H1 (cell line): Measurements from ENCODE around the gene ZFP30. TPM values are rescaled to one million over a fixed set of nuclear protein-coding genes. Genes with fewer than 3 reads are reported as not detected.
A peak's percentile ranks its signal among the peaks of the same experiment; 100 is the strongest.

Experiments used
- CTCF ChIA-PET: fragments of 300-600 bp; sonication (Branson Sonifier 250); formaldehyde crosslinking; loops from one replicate; lab custom pipeline; 2021; ENCODE audit not compliant: partially characterized antibody; lab: Charles Lee
- POLR2A ChIA-PET: fragments of 300-600 bp; sonication (Branson Sonifier 250); formaldehyde crosslinking; loops from one replicate; lab custom pipeline; 2021; ENCODE audit warnings: inconsistent platforms; ENCODE audit not compliant: partially characterized antibody; lab: Charles Lee
- DNase-seq, 2 experiments: peaks; one replicate each; pipeline versions ENCODE4 v3.0.0 to v3.0.0-alpha.2; 2010 to 2022; ENCODE audit warnings: low spot score in 2 of 2, low read depth in 1 of 2, mixed read lengths in 1 of 2
- FAIRE-seq: peaks from 2 replicates; lab custom pipeline; 2011; peaks lifted over from hg19 to GRCh38; lab: Jason Lieb, UNC
- H2AFZ ChIP-seq: 2 replicates; pipeline ENCODE4 v1.8.1; 2012; ENCODE audit warnings: low read length, inconsistent platforms
- H2AK5ac ChIP-seq: 2 replicates; pipeline ENCODE4 v1.6.1; 2013; ENCODE audit warnings: low read depth, low read length
- H2BK120ac ChIP-seq: replicated peaks from 2 replicates; pipeline ENCODE3; 2013; ENCODE audit warnings: low read depth, low read length, inconsistent platforms
- H2BK12ac ChIP-seq: 2 replicates; pipeline ENCODE4 v1.6.1; 2013; ENCODE audit warnings: low read depth, low read length
- H2BK15ac ChIP-seq: 2 replicates; pipeline ENCODE4 v1.6.1; 2013; ENCODE audit warnings: low read length
- H2BK20ac ChIP-seq: 2 replicates; pipeline ENCODE4 v1.6.1; 2013; ENCODE audit warnings: low read length
- H2BK5ac ChIP-seq: 2 replicates; pipeline ENCODE4 v1.6.1; 2013; ENCODE audit warnings: low read depth, low read length
- H3K14ac ChIP-seq: 2 replicates; pipeline ENCODE4 v1.6.1; 2013; ENCODE audit warnings: inconsistent platforms; ENCODE audit not compliant: insufficient read length
- H3K18ac ChIP-seq: 2 replicates; pipeline ENCODE4 v1.6.1; 2013; ENCODE audit warnings: low read length; ENCODE audit errors: extremely low read depth
- H3K23ac ChIP-seq: 2 replicates; pipeline ENCODE4 v1.6.1; 2013; ENCODE audit warnings: inconsistent platforms; ENCODE audit not compliant: insufficient read length
- H3K23me2 ChIP-seq: 2 replicates; pipeline ENCODE4 v1.6.1; 2013; ENCODE audit warnings: low read depth, low read length
- H3K27ac ChIP-seq: 2 replicates; pipeline ENCODE4 v1.6.1; 2011; ENCODE audit warnings: low read depth, low read length, inconsistent platforms
- H3K27me3 ChIP-seq, 4 experiments: replicated peaks in 1 of 4; 1 replicate in 1 of 4; 2 replicates in 3 of 4; pipeline versions ENCODE4 v1.6.1 to v1.8.1; 2011 to 2013; ENCODE audit warnings: low read length in 3 of 4, mild to moderate bottlenecking in 3 of 4, inconsistent platforms in 2 of 4, mixed read lengths in 2 of 4, moderate library complexity in 1 of 4; ENCODE audit not compliant: control insufficient read depth in 3 of 4, insufficient read depth in 3 of 4; ENCODE audit errors: extremely low read depth in 1 of 4
- H3K36me3 ChIP-seq, 4 experiments: 2 replicates each; pipeline versions ENCODE4 v1.6.1 to v1.8.1; 2011 to 2013; ENCODE audit warnings: mild to moderate bottlenecking in 4 of 4, low read length in 3 of 4, moderate library complexity in 2 of 4, control low read depth in 1 of 4, inconsistent platforms in 1 of 4; ENCODE audit not compliant: insufficient read depth in 4 of 4, control insufficient read depth in 2 of 4
- H3K4ac ChIP-seq: replicated peaks from 2 replicates; pipeline ENCODE3; 2013; ENCODE audit warnings: low read length, low read depth, mixed read lengths, inconsistent platforms; ENCODE audit not compliant: insufficient read length
- H3K4me1 ChIP-seq, 4 experiments: replicated peaks in 1 of 4; 1 replicate in 1 of 4; 2 replicates in 3 of 4; pipeline versions ENCODE4 v1.6.1 to v1.8.1; 2011 to 2013; ENCODE audit warnings: low read length in 3 of 4, inconsistent platforms in 2 of 4, mixed read lengths in 1 of 4; ENCODE audit not compliant: insufficient read depth in 4 of 4, control insufficient read depth in 3 of 4
- H3K4me2 ChIP-seq, 2 experiments: 2 replicates each; pipeline versions ENCODE4 v1.6.1 to v1.8.1; 2011 to 2013; ENCODE audit warnings: low read depth in 2 of 2, low read length in 2 of 2, control low read depth in 1 of 2, inconsistent platforms in 1 of 2, mild to moderate bottlenecking in 1 of 2; ENCODE audit not compliant: insufficient read depth in 1 of 2
- H3K4me3 ChIP-seq, 4 experiments: fragments of 200-600, 300-600 bp in 1 of 4; sonication (generic), shearing (Covaris generic), sonication (Bioruptor Twin) in 1 of 4; 2 replicates each; pipeline versions ENCODE4 v1.5.1 to v1.8.1; 2011 to 2016; ENCODE audit warnings: low read length in 4 of 4, low read depth in 3 of 4, control low read depth in 2 of 4, inconsistent platforms in 2 of 4, mild to moderate bottlenecking in 2 of 4, mixed read lengths in 1 of 4, moderate library complexity in 1 of 4; ENCODE audit not compliant: insufficient read depth in 2 of 4; ENCODE audit errors: extremely low read depth in 1 of 4
- H3K56ac ChIP-seq: replicated peaks from 2 replicates; pipeline ENCODE3; 2013; ENCODE audit warnings: low read depth, mild to moderate bottlenecking, mixed read lengths, low read length, inconsistent platforms; ENCODE audit not compliant: insufficient read length
- H3K79me1 ChIP-seq: 2 replicates; pipeline ENCODE4 v1.6.1; 2013; ENCODE audit warnings: low read depth, low read length, control low read depth
- H3K79me2 ChIP-seq, 2 experiments: 2 replicates each; pipeline versions ENCODE4 v1.6.1 to v1.8.1; 2012 to 2013; ENCODE audit warnings: low read length in 2 of 2, mild to moderate bottlenecking in 2 of 2, inconsistent platforms in 1 of 2; ENCODE audit not compliant: insufficient read depth in 2 of 2, control insufficient read depth in 1 of 2
- H3K9ac ChIP-seq, 4 experiments: replicated peaks in 1 of 4; 1 replicate in 1 of 4; 2 replicates in 3 of 4; pipeline versions ENCODE4 v1.6.1 to v1.8.1; 2011 to 2013; ENCODE audit warnings: low read depth in 3 of 4, low read length in 3 of 4, control low read depth in 2 of 4, mild to moderate bottlenecking in 2 of 4, moderate library complexity in 2 of 4, inconsistent platforms in 1 of 4; ENCODE audit errors: extremely low read depth in 1 of 4
- H3K9me3 ChIP-seq, 2 experiments: 2 replicates each; pipeline versions ENCODE4 v1.6.1 to v1.8.1; 2012 to 2013; ENCODE audit warnings: mild to moderate bottlenecking in 2 of 2, moderate library complexity in 2 of 2, control low read depth in 1 of 2, inconsistent platforms in 1 of 2, low read depth in 1 of 2, low read length in 1 of 2, mixed read lengths in 1 of 2; ENCODE audit not compliant: insufficient read depth in 2 of 2
- H4K20me1 ChIP-seq, 2 experiments: replicated peaks in 1 of 2; 2 replicates each; pipeline versions ENCODE3 to v1.8.1; 2011 to 2013; ENCODE audit warnings: inconsistent platforms in 2 of 2, low read length in 2 of 2, mild to moderate bottlenecking in 1 of 2; ENCODE audit not compliant: insufficient read depth in 2 of 2, control insufficient read depth in 1 of 2
- H4K5ac ChIP-seq: 2 replicates; pipeline ENCODE4 v1.6.1; 2013; ENCODE audit warnings: low read length, low read depth, mixed read lengths, inconsistent platforms; ENCODE audit not compliant: insufficient read length
- H4K8ac ChIP-seq: 2 replicates; pipeline ENCODE4 v1.8.0; 2013; ENCODE audit warnings: mild to moderate bottlenecking, moderate library complexity, low read length, inconsistent platforms; ENCODE audit not compliant: insufficient read depth; ENCODE audit errors: extremely low read depth
- H4K91ac ChIP-seq: replicated peaks from 2 replicates; pipeline ENCODE3; 2013; ENCODE audit warnings: low read length, mixed read lengths, inconsistent platforms; ENCODE audit not compliant: insufficient read length
- ASH2L ChIP-seq: fragments of 200-600, 300-600 bp; sonication (generic); IDR thresholded peaks from one replicate; pipeline ENCODE4 v1.7.1; 2017; ENCODE audit warnings: low read length
- BACH1 ChIP-seq: IDR thresholded peaks from 2 replicates; pipeline ENCODE4 v1.6.1; 2012; ENCODE audit warnings: low read length, improper control_type of control experiment
- CREB1 ChIP-seq: IDR thresholded peaks from 2 replicates; pipeline ENCODE4 v1.6.1; 2012; ENCODE audit warnings: inconsistent platforms
- GABPA ChIP-seq: IDR thresholded peaks from 2 replicates; pipeline ENCODE4 v1.6.1; 2011; ENCODE audit warnings: mild to moderate bottlenecking, low read length, moderate library complexity, borderline replicate concordance; ENCODE audit not compliant: insufficient read depth
- HDAC2 ChIP-seq, 2 experiments: fragments of 300-600 bp in 1 of 2; sonication (generic) in 1 of 2; IDR thresholded peaks; 2 replicates each; pipeline ENCODE4 v1.6.1; 2011 to 2012; ENCODE audit warnings: low read depth in 2 of 2, low read length in 2 of 2, mild to moderate bottlenecking in 2 of 2, moderate library complexity in 2 of 2, borderline replicate concordance in 1 of 2, inconsistent platforms in 1 of 2
- RBBP5 ChIP-seq: IDR thresholded peaks from 2 replicates; pipeline ENCODE4 v1.7.1; 2012; ENCODE audit warnings: low read depth, mild to moderate bottlenecking, inconsistent platforms, low read length, moderate library complexity, borderline replicate concordance
- RNF2 ChIP-seq: fragments of 200-900, 300-1000 bp; sonication (generic); IDR thresholded peaks from 2 replicates; pipeline ENCODE4 v1.7.1; 2016; ENCODE audit warnings: borderline replicate concordance, low read depth, mild to moderate bottlenecking, antibody characterized with exemption, low read length; ENCODE audit not compliant: poor library complexity, severe bottlenecking; ENCODE audit errors: missing control alignments
- TBP ChIP-seq: IDR thresholded peaks from 2 replicates; pipeline ENCODE4 v1.6.1; 2011; ENCODE audit warnings: low read depth, low read length, improper control_type of control experiment
- YY1 ChIP-seq: IDR thresholded peaks from 2 replicates; pipeline ENCODE4 v1.6.1; 2011; ENCODE audit warnings: low read depth, mild to moderate bottlenecking, low read length
- WGBS, 2 experiments: shearing (Covaris generic) in 1 of 2; methylation state at CpG; one replicate each; pipeline versions ENCODE4 v1.1.6 to v1.1.7; 2013 to 2015; ENCODE audit warnings: low lambda C conversion rate in 2 of 2, mixed read lengths in 2 of 2, inconsistent platforms in 1 of 2, low coverage in 1 of 2, missing lambda C conversion rate in 1 of 2; ENCODE audit not compliant: insufficient replicate concordance in 2 of 2, insufficient coverage in 1 of 2, insufficient read length in 1 of 2; ENCODE audit errors: extremely low coverage in 1 of 2, missing lambda C conversion rate in 1 of 2; 5-methylcytosine and 5-hydroxymethylcytosine counted together
- long read RNA-seq, 2 experiments: library from RNA in 1 of 2; library from capped mRNA in 1 of 2; stranded (forward); transcript quantifications; one replicate each; pipeline ENCODE4 v2.0.0, GENCODE V29; 2021; ENCODE audit warnings: inconsistent platforms in 1 of 2
- polyA minus RNA-seq, 3 experiments: library from RNA; depleted of rRNA, polyadenylated mRNA; stranded (reverse); fragments of >200 nt; gene quantifications; 1 replicate in 2 of 3; 2 replicates in 1 of 3; pipeline ENCODE4 v1.2.3, GENCODE V29; 2011
- polyA plus RNA-seq, 7 experiments: library from polyadenylated mRNA; depleted of rRNA in 3 of 7; stranded (reverse) in 5 of 7; unstranded in 2 of 7; fragments of >200 nt in 5 of 7; fragments of 200-250 nt in 2 of 7; gene quantifications; 1 replicate in 5 of 7; 2 replicates in 1 of 7; 4 replicates in 1 of 7; pipeline versions ENCODE4 v1.2.1 to v1.2.3, GENCODE V29; 2011 to 2013; ENCODE audit warnings: missing spikeins in 2 of 7, mixed read lengths in 2 of 7
- total RNA-seq: library from RNA; stranded (reverse); fragmentation: NEBNext Ultra II Directional; extraction: Animal tissue kit (Norgen Biotek cat#: 25700); gene quantifications from 2 replicates; pipeline ENCODE4 v1.2.1, GENCODE V29; 2021

The ZFP30 gene
- total RNA-seq: 6.1 and 8.7 TPM in 2 replicates
- 1.3 and 1.4 TPM in 2 replicates for polyA plus RNA-seq (2011; rRNA removed)
- polyA plus RNA-seq (2011; cell fraction: cytosol; rRNA removed): 1.6 TPM
- 3.6 TPM for polyA plus RNA-seq (2011; cell fraction: nucleus; rRNA removed)
- polyA plus RNA-seq (2012, experiment 1 of 2): 3.2 to 4.7 TPM (median 4.0 TPM) in 4 replicates
- polyA plus RNA-seq (2012, experiment 2 of 2): 0.37 TPM
- polyA plus RNA-seq (2013, experiment 1 of 2): 2.9 TPM
- polyA plus RNA-seq (2013, experiment 2 of 2): 2.5 TPM
- 4.7 and 6.9 TPM in 2 replicates for polyA minus RNA-seq (2011; rRNA and poly(A)+ RNA removed)
- 2.3 TPM for polyA minus RNA-seq (2011; cell fraction: cytosol; rRNA and poly(A)+ RNA removed)
- polyA minus RNA-seq (2011; cell fraction: nucleus; rRNA and poly(A)+ RNA removed): 9.9 TPM
- long read RNA-seq, experiment 1, partial matches to known transcripts: 0 of 6 reads
- long read RNA-seq, experiment 1, other reads (novel, unspliced or antisense): 6 of 6 reads
- long read RNA-seq, experiment 2: 0 reads

DNA sequence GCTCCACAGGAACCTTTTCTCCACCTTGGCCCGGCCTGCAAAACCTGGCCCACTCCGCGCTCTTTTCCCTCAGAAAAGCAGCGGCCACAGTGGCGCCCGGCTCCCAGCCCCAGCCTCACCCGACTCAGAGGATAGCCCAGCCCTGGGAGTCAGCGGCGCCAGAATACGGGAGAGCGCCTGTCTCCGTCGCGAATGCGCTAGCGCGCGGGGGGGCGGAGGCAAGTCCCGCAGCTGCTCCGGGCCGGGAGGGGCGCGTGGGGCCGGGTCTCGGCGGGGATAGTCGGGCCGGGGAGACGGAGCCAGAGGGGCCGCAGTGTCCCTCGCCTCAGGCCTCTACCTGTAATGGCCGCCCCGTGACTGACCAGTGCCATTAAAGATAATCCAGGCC is at the start of gene ZFP30:
Gene ZFP30 (minus strand): TSS at position 165 of the 388 bp plus-strand sequence. CDS start 7,643 bp downstream, outside the sequence.
- DNase-seq (peak in 1 of 2 experiments; percentile 85), FAIRE-seq (no peak)
- ChIA-PET POLR2A (interaction anchor here (0.8 to 1.3 kb wide), 4 partner anchors 8 to 149 kb away, joined by 3 to 9 read pairs (median 5); partner anchors contain the start of genes ZNF540, ZNF571, ZNF573 and ZNF793), CTCF (interaction anchor here (0.6 kb wide), 1 partner anchor 112 kb away, joined by 5 read pairs; no protein-coding TSS in a partner anchor)
- Histone ChIP-seq H3K79me2 (peaks cover 0 to 14% of the 10 kb centered on the region in 2 experiments; a peak in 2 of 4 replicates), H4K8ac (peak within 1 kb of the TSS; percentile 85), H2BK120ac (no peak within 1 kb of the TSS), H3K27ac (peak within 1 kb of the TSS; percentile 39; the same call in 1 of the 2 replicates), H2AFZ (peak within 1 kb of the TSS; percentile 84), H3K9me3 (0 out of 4 replicates have a peak, but pooled peaks cover 0 to under 1% of the 10 kb centered on the region in 2 experiments), H2BK5ac (peak within 1 kb of the TSS; percentile 48; the same call in 1 of the 2 replicates), H3K27me3 (no peaks in the 10 kb centered on the region), H3K4me1 (peaks cover 0 to 2% (median 0%) of the 10 kb centered on the region in 4 experiments; a peak in 2 of 7 replicates), H3K4me2 (peak within 1 kb of the TSS; percentile 85 to 89), H3K36me3 (no peaks in the 10 kb centered on the region), H3K23ac (no peak within 1 kb of the TSS), H4K91ac (peak within 1 kb of the TSS; percentile 98), H3K18ac (peak within 1 kb of the TSS; percentile 85; the same call in 1 of the 2 replicates), H3K56ac (peak within 1 kb of the TSS; percentile 46), H4K20me1 (no peaks in the 10 kb centered on the region), H2BK20ac (no peak within 1 kb of the TSS), H2BK15ac (peak within 1 kb of the TSS; percentile 83; the same call in 1 of the 2 replicates), H3K4me3 (peak within 1 kb of the TSS; percentile 58 to 90 (median 75)), H2BK12ac (peak within 1 kb of the TSS; percentile 50; the same call in 1 of the 2 replicates), H4K5ac (peak within 1 kb of the TSS; percentile 73), H3K23me2 (peaks cover 12% of the 10 kb centered on the region), H3K14ac (no peak within 1 kb of the TSS), H2AK5ac (no peak within 1 kb of the TSS), H3K79me1 (no peaks in the 10 kb centered on the region), H3K9ac (peak within 1 kb of the TSS in 3 of 4 experiments; percentile 52 to 62 (median 62); a peak in 5 of 7 replicates), H3K4ac (peak within 1 kb of the TSS; percentile 69)
- 2% methylated on average over 19 of the region's 34 CpGs; no CpG with 5 or more reads in 1 of the 2 experiments for WGBS, 2 experiments
- TF ChIP-seq ASH2L: peak; percentile 8
- no peak for TF ChIP-seq GABPA
- TF ChIP-seq YY1: peak; percentile 52; the same call in 1 of the 2 replicates
- TF ChIP-seq HDAC2 (IDR thresholded peaks at IDR 0.05; ENCODE audit: borderline replicate concordance in 1 of 2, low read depth in 2 of 2, low read length in 2 of 2): 0 out of 4 replicates have a peak, but pooled peaks have one; percentile 24 to 71
- no peak for TF ChIP-seq CREB1
- TF ChIP-seq RBBP5: peak; percentile 47; the same call in 1 of the 2 replicates
- 0 out of 2 replicates have a peak, but pooled peaks have one; percentile 4 for TF ChIP-seq TBP
- TF ChIP-seq RNF2: no peak
- TF ChIP-seq BACH1: no peak
